GM06990 (cell line): Measurements from ENCODE around the gene DLG4.

Source experiments
- DNase-seq: peaks from one replicate; pipeline ENCODE4 v3.0.0-alpha.2; 2011; ENCODE audit not compliant: insufficient read length; ENCODE audit errors: extremely low read depth
- H3K27me3 ChIP-seq: replicated peaks from 2 replicates; pipeline ENCODE4 v1.6.0; 2011; ENCODE audit warnings: low read length; ENCODE audit not compliant: control insufficient read depth, insufficient read depth
- H3K36me3 ChIP-seq: 2 replicates; pipeline ENCODE4 v1.5.1; 2011; ENCODE audit warnings: low read length; ENCODE audit not compliant: control insufficient read depth, insufficient read depth
- H3K4me3 ChIP-seq: replicated peaks from 2 replicates; pipeline ENCODE4 v1.5.1; 2011; ENCODE audit warnings: low read depth, mild to moderate bottlenecking, control low read depth, low read length
- TF ChIP-seq, protein P1 (sequence below): IDR thresholded peaks from 2 replicates; pipeline ENCODE4 v1.5.1; 2011; ENCODE audit warnings: low read length, control low read depth, mild to moderate bottlenecking, inconsistent platforms; ENCODE audit not compliant: insufficient read depth, poor library complexity, severe bottlenecking

The DLG4 gene

DNA sequence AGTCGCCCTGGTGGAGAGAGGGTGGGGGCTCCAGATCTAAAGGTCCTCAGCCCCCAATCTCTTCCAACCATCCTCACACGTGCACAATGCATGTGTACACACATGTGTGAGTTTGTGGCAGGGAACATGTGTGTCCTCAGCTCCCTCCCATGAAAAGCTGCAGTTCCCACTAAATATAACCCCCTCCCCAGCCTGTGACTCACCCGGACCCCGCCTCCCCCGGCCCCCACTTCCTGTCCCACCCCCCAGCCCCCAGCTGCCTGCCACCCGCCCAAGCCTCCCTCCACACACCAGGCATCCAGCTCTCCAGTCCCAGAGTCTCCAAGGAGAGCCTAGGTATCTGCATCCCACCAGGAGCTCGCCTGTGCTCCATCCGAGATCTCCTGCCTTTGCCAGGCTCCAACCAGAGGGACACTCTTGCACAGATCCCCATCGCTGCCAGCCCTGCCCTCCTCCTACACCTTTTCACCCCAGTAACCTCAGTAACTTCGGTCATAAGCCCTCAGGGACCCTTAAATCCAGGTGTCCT lies 3.9 kb downstream of the DLG4 start:
- Histone ChIP-seq H3K27me3 (no peaks in the 10 kb centered on the region), H3K4me3 (no peak overlapping the region), H3K36me3 (no peaks in the 10 kb centered on the region)
- no peak for DNase-seq
- TF ChIP-seq, protein P1, sequence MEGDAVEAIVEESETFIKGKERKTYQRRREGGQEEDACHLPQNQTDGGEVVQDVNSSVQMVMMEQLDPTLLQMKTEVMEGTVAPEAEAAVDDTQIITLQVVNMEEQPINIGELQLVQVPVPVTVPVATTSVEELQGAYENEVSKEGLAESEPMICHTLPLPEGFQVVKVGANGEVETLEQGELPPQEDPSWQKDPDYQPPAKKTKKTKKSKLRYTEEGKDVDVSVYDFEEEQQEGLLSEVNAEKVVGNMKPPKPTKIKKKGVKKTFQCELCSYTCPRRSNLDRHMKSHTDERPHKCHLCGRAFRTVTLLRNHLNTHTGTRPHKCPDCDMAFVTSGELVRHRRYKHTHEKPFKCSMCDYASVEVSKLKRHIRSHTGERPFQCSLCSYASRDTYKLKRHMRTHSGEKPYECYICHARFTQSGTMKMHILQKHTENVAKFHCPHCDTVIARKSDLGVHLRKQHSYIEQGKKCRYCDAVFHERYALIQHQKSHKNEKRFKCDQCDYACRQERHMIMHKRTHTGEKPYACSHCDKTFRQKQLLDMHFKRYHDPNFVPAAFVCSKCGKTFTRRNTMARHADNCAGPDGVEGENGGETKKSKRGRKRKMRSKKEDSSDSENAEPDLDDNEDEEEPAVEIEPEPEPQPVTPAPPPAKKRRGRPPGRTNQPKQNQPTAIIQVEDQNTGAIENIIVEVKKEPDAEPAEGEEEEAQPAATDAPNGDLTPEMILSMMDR: no peak

DNA sequence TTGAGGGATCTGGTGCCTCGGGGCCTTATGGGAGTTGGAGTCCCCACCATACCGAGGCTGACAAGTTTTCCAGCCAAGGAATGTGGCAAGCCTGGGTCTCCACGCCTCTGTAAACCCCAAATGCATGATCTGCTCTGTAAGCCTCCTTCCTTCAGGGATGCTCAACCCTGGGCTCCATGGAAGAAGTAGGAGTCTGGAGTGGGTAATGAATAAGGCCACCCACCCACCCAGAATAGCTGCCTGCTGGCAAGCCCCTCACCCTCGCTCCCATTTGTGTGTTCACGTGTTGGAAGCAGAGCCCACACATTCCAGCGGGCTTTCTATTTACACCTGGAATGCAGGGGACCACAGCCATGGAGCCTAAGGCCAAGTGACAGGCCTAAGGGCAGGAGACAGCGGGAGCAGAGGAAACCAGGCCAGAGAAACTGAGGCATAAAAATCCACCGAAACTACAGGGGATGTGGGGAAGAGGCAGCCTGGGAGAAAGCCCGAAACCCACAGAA lies 4.4 kb downstream of the DLG4 start:
- DNase-seq: no peak
- Histone ChIP-seq H3K27me3 (no peaks in the 10 kb centered on the region), H3K4me3 (no peak overlapping the region), H3K36me3 (no peaks in the 10 kb centered on the region)
- TF ChIP-seq, protein P1: no peak

DNA sequence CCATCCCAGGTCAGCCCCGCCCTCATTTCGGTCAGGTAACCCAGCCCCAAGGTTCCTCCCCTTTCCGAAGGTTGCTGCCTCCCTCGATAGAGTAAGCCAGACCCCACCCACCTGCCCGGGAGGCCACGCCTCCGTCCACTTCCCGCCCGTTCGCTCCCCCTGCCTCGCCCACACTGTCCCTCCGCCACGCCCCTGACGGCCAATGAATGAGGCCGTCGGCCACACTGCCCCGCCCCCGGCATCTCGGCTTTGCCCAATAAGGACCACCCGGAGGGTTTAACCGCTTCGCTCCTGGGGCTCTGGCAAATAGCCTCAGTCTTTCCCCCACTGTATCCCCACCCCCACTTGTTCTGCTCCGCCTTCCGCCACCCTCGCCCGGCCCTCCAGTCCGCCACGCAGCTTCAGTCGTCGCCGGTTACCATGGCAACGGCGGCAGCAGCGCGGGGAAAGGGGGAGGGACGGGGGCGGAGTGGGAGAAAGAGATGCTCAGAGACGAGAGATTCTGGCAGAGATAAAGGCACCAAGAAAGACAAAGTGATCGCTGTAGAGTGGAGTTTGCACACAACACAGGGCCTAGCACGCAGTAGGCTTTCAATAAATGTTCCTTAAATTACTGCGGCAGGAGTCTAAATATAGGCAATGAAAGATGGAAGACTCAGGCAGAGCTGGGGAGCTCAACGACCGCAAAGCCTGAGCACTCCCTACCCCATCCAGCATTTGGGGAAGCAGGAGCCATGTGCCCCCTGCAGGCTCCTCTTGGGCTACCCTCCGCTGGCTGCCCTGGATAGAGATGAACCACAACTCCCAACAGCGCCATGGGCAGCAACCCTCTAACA lies 5.1 kb downstream of the DLG4 start:
- Histone ChIP-seq H3K36me3 (no peaks in the 10 kb centered on the region), H3K4me3 (peak overlapping the region; percentile 57), H3K27me3 (no peaks in the 10 kb centered on the region)
- DNase-seq: peak; percentile 99
- TF ChIP-seq, protein P1: peak; percentile 72

DNA sequence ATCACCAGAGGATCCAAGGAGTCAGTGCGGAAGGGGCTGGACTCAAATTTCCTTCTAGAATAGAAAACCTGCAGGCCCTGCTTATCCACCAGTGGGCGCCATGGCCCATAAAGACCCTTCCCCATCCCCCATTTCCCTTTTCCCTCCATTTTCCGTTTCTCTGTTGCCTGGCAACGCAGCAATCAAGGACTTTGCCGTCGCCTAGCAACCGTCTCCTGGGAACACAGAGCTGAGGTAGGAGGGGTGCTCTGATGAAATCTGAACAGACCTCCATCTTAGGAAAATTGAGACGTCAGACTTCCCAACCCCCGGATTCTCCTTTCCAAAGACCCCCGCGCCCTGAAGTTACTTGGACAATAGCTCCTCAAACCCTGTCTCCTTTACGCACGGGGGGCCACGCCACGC lies 5.7 kb downstream of the DLG4 start:
- Histone ChIP-seq H3K4me3 (peak overlapping the region; percentile 57), H3K27me3 (no peaks in the 10 kb centered on the region), H3K36me3 (no peaks in the 10 kb centered on the region)
- TF ChIP-seq, protein P1: peak; percentile 56
- DNase-seq: no peak

DNA sequence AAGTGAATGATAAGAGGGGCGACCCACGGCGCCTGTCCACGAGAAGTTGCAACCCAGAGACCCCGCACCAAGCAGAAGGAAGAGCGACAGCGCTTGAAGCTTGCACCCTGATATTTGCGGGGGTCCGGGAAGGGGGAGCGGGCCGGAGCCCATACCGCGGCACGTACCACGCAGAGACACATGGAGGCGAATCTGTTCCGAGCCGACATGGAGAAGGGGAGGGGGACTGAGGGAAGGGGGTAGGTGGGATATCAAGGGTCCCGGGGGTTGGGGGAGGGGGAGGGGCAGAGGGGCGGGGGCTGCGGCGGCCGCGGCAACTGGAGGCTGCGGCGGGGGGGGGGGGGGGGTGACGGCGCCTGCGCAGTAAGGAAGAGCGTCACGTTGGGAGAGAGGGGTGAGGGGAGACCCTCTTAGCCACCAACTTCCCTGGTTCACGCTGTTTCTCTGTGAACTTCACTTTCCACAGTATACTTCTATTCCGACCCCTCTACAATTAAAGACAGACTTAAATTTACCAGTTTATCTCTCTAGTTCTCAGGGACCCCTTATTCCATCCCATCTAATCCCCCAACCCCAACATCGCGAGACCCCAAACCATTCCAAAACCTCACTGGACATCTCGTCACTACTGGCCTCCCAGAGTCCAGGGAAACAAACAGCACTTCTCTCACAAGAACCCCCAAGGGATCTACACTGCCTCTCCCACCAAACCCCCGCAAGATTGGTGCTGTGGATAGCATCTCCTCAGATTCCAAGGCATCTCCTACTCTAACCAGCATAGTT lies 8.0 kb downstream of the DLG4 start:
- Histone ChIP-seq H3K4me3 (no peak overlapping the region), H3K27me3 (no peaks in the 10 kb centered on the region), H3K36me3 (no peaks in the 10 kb centered on the region)
- no peak for DNase-seq
- TF ChIP-seq, protein P1: no peak
